NCI-H69 (cell line): ENCODE measurements around the gene FMNL3.
A peak's percentile ranks its signal among the peaks of the same experiment; 100 is the strongest.

Source experiments
- DNase-seq: peaks from one replicate; lab custom pipeline; 2025; lab: John Stamatoyannopoulos, UW

Gene FMNL3

GRCh38 chr12:49678711-49679110, 28.5 kb downstream of the FMNL3 start:
- DNase-seq = no peak

- DNase-seq = no peak
Measured at GRCh38 chr12:49675137-49675536, 32.1 kb downstream of the FMNL3 start.

- DNase-seq = peak; percentile 45
Measured at GRCh38 chr12:49674318-49674981, 32.8 kb downstream of the FMNL3 start.

- DNase-seq = peak; percentile 96
Measured at GRCh38 chr12:49673446-49674317, 33.5 kb downstream of the FMNL3 start.

GRCh38 chr12:49672301-49673217, 34.6 kb downstream of the FMNL3 start:
- peak; percentile 77 for DNase-seq

GRCh38 chr12:49671031-49671765, 36.0 kb downstream of the FMNL3 start:
- peak; percentile 20 for DNase-seq

GRCh38 chr12:49669796-49670195, 37.4 kb downstream of the FMNL3 start:
- peak; percentile 7 for DNase-seq

GRCh38 chr12:49667325-49668090, 39.7 kb downstream of the FMNL3 start:
- no peak for DNase-seq

- no peak for DNase-seq
Measured at GRCh38 chr12:49666176-49666575, 41.0 kb downstream of the FMNL3 start.

- DNase-seq = no peak
Measured at GRCh38 chr12:49665384-49665783, 41.8 kb downstream of the FMNL3 start.

- DNase-seq = peak; percentile 89
Measured at GRCh38 chr12:49664591-49665239, 42.5 kb downstream of the FMNL3 start.

GRCh38 chr12:49664167-49664566, 43.0 kb downstream of the FMNL3 start:
- DNase-seq = no peak

GRCh38 chr12:49662998-49663843, 44.0 kb downstream of the FMNL3 start:
- peak; percentile 82 for DNase-seq

GRCh38 chr12:49661746-49662145, 45.5 kb downstream of the FMNL3 start:
- no peak for DNase-seq

- DNase-seq = no peak
Measured at GRCh38 chr12:49661191-49661590, 46.0 kb downstream of the FMNL3 start.

GRCh38 chr12:49659753-49660152, 47.5 kb downstream of the FMNL3 start:
- DNase-seq = no peak

- DNase-seq = no peak
Measured at GRCh38 chr12:49658276-49658675, 48.9 kb downstream of the FMNL3 start.

GRCh38 chr12:49655595-49656236, 51.5 kb downstream of the FMNL3 start:
- no peak for DNase-seq

- no peak for DNase-seq
Measured at GRCh38 chr12:49654715-49655114, 52.5 kb downstream of the FMNL3 start.
